KMS-11 (cell line): Measurements from ENCODE around the gene PPCDC.

Source experiments
- H2AFZ ChIP-seq: fragments of 200-600 bp; sonication (generic); 2 replicates; pipeline ENCODE4 v1.6.1; 2016; ENCODE audit warnings: antibody characterized with exemption, mixed run types, low read depth
- H3K27ac ChIP-seq: fragments of 200-600 bp; sonication (generic); 2 replicates; pipeline ENCODE4 v1.6.1; 2016; ENCODE audit warnings: mild to moderate bottlenecking, mixed run types
- H3K27me3 ChIP-seq: fragments of 200-600 bp; sonication (generic); 2 replicates; pipeline ENCODE4 v1.6.1; 2017; ENCODE audit warnings: mild to moderate bottlenecking, low read depth, mixed run types, moderate library complexity; ENCODE audit not compliant: insufficient read depth
- H3K36me3 ChIP-seq: fragments of 200-600 bp; sonication (generic); 2 replicates; pipeline ENCODE4 v1.6.1; 2017; ENCODE audit warnings: mild to moderate bottlenecking, mixed run types; ENCODE audit not compliant: insufficient read depth
- H3K4me1 ChIP-seq: fragments of 200-600 bp; sonication (generic); 2 replicates; pipeline ENCODE4 v1.6.1; 2016; ENCODE audit warnings: mild to moderate bottlenecking, low read depth, mixed run types; ENCODE audit not compliant: poor library complexity, severe bottlenecking
- H3K4me2 ChIP-seq: fragments of 200-600 bp; sonication (generic); 2 replicates; pipeline ENCODE4 v1.7.0; 2016; ENCODE audit warnings: mild to moderate bottlenecking, mixed run types
- H3K4me3 ChIP-seq: fragments of 200-600 bp; sonication (generic); IDR thresholded peaks from 2 replicates; pipeline ENCODE4 v1.6.1; 2017; ENCODE audit warnings: low read depth, low read length, mixed read lengths; ENCODE audit not compliant: insufficient read depth
- H3K79me2 ChIP-seq: fragments of 200-600 bp; sonication (generic); 2 replicates; pipeline ENCODE4 v1.6.1; 2016; ENCODE audit warnings: low read depth, mixed run types; ENCODE audit not compliant: insufficient read depth
- H3K9ac ChIP-seq: fragments of 200-600 bp; sonication (generic); 2 replicates; pipeline ENCODE4 v1.6.1; 2016; ENCODE audit warnings: mild to moderate bottlenecking, mixed run types
- H4K20me1 ChIP-seq: fragments of 200-600 bp; sonication (generic); 2 replicates; pipeline ENCODE4 v1.6.1; 2016; ENCODE audit warnings: mild to moderate bottlenecking, mixed run types; ENCODE audit not compliant: insufficient read depth
- TF ChIP-seq, protein P1 (sequence below): fragments of 200-600 bp; sonication (generic); conservative IDR thresholded peaks from 2 replicates; pipeline ENCODE4 v1.6.1; 2017; ENCODE audit warnings: low read depth, mild to moderate bottlenecking, antibody characterized with exemption, low read length, moderate library complexity, mixed read lengths

The PPCDC gene

GRCh38 chr15:75034615-75035014 lies 11.2 kb downstream of the PPCDC start:
- no peaks in the 10 kb centered on the region for H3K36me3 ChIP-seq
- H4K20me1 ChIP-seq = no peaks in the 10 kb centered on the region
- no peaks in the 10 kb centered on the region for H3K79me2 ChIP-seq
- no peak overlapping the region for H3K4me3 ChIP-seq
- no peak overlapping the region for H3K27ac ChIP-seq
- H3K9ac ChIP-seq = no peak overlapping the region
- TF ChIP-seq, protein P1, sequence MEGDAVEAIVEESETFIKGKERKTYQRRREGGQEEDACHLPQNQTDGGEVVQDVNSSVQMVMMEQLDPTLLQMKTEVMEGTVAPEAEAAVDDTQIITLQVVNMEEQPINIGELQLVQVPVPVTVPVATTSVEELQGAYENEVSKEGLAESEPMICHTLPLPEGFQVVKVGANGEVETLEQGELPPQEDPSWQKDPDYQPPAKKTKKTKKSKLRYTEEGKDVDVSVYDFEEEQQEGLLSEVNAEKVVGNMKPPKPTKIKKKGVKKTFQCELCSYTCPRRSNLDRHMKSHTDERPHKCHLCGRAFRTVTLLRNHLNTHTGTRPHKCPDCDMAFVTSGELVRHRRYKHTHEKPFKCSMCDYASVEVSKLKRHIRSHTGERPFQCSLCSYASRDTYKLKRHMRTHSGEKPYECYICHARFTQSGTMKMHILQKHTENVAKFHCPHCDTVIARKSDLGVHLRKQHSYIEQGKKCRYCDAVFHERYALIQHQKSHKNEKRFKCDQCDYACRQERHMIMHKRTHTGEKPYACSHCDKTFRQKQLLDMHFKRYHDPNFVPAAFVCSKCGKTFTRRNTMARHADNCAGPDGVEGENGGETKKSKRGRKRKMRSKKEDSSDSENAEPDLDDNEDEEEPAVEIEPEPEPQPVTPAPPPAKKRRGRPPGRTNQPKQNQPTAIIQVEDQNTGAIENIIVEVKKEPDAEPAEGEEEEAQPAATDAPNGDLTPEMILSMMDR = no peak
- H2AFZ ChIP-seq = no peak overlapping the region
- no peaks in the 10 kb centered on the region for H3K27me3 ChIP-seq
- no peak overlapping the region for H3K4me2 ChIP-seq
- H3K4me1 ChIP-seq = peaks cover 50% of the 10 kb centered on the region

GRCh38 chr15:75036212-75036616 lies 12.8 kb downstream of the PPCDC start:
- H2AFZ ChIP-seq = no peak overlapping the region
- H3K27me3 ChIP-seq = no peaks in the 10 kb centered on the region
- no peaks in the 10 kb centered on the region for H4K20me1 ChIP-seq
- H3K4me1 ChIP-seq = peaks cover 46% of the 10 kb centered on the region
- no peak overlapping the region for H3K27ac ChIP-seq
- TF ChIP-seq, protein P1 = no peak
- no peaks in the 10 kb centered on the region for H3K36me3 ChIP-seq
- H3K79me2 ChIP-seq = no peaks in the 10 kb centered on the region
- no peak overlapping the region for H3K4me2 ChIP-seq
- no peak overlapping the region for H3K9ac ChIP-seq
- H3K4me3 ChIP-seq = no peak overlapping the region

DNA sequence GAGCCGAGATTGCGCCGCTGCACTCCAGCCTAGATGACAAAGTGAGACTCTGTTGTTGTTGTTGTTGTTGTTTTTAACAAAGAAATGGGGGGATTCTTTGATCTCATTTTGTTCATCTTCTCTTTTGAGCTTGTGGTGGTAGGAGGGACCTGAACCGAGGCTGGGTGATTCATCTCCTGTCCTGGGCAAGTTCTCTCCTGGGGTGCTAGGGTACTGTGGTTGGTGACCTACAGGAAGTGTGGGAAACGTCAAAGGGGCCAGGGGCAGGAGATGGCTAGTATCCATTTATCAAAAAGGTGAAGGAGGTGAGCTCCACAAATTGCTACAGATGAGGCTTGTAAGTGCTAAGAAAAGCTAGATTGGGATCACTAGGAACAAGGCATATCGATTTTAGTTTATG lies 14.3 kb downstream of the PPCDC start:
- H3K36me3 ChIP-seq = no peaks in the 10 kb centered on the region
- H3K4me2 ChIP-seq = no peak overlapping the region
- H3K27ac ChIP-seq = no peak overlapping the region
- no peaks in the 10 kb centered on the region for H4K20me1 ChIP-seq
- H3K4me3 ChIP-seq = no peak overlapping the region
- H3K9ac ChIP-seq = no peak overlapping the region
- TF ChIP-seq, protein P1 = no peak
- no peak overlapping the region for H2AFZ ChIP-seq
- peaks cover 46% of the 10 kb centered on the region for H3K4me1 ChIP-seq
- no peaks in the 10 kb centered on the region for H3K27me3 ChIP-seq
- no peaks in the 10 kb centered on the region for H3K79me2 ChIP-seq

- TF ChIP-seq, protein P1 = no peak
- Histone ChIP-seq H3K27me3 (no peaks in the 10 kb centered on the region), H3K4me3 (no peak overlapping the region), H3K79me2 (no peaks in the 10 kb centered on the region), H3K9ac (no peak overlapping the region), H4K20me1 (no peaks in the 10 kb centered on the region), H3K27ac (no peak overlapping the region), H3K4me2 (no peak overlapping the region; the same call in 1 of the 2 replicates), H3K36me3 (no peaks in the 10 kb centered on the region), H3K4me1 (peaks cover 49% of the 10 kb centered on the region), H2AFZ (no peak overlapping the region)
These were observed 14.8 kb downstream of the PPCDC start for GRCh38 chr15:75038231-75038630.
